Left lung (tissue), 10 donors: ENCODE data around the gene SLC9C1. TPM values are rescaled to one million over a fixed set of nuclear protein-coding genes. Genes with fewer than 3 reads are reported as not detected.

ENCODE experiments used
- ATAC-seq: fragments of 200-7000 bp; cut with Tn5 transposase; one replicate; pipeline ENCODE4 v1.9.1; 2020; ENCODE audit warnings: moderate library complexity
- DNase-seq, 4 donors: peaks; one replicate each; pipeline ENCODE4 v3.0.0-alpha.2; 2013 to 2020
- H3K27ac ChIP-seq, 2 donors: fragments of 200-600 bp; sonication (generic) in 1 of 2; one replicate each; pipeline versions ENCODE4 v1.5.0 to v1.8.0; 2020 to 2021
- H3K27me3 ChIP-seq, 2 donors: fragments of 200-600 bp; sonication (generic) in 1 of 2; one replicate each; pipeline versions ENCODE4 v1.5.0 to v1.8.0; 2020 to 2021
- H3K36me3 ChIP-seq, 2 donors: fragments of 200-600 bp; sonication (generic) in 1 of 2; one replicate each; pipeline versions ENCODE4 v1.5.0 to v1.8.0; 2020 to 2021
- H3K4me1 ChIP-seq, 2 donors: fragments of 200-600 bp; one replicate each; pipeline ENCODE4 v1.8.0; 2021
- H3K4me3 ChIP-seq, 2 donors: fragments of 200-600 bp; sonication (generic) in 1 of 2; one replicate each; pipeline versions ENCODE4 v1.5.0 to v1.8.0; 2020 to 2021; ENCODE audit warnings: mild to moderate bottlenecking in 1 of 2
- H3K9me3 ChIP-seq, 2 donors: fragments of 200-600 bp; sonication (generic) in 1 of 2; one replicate each; pipeline versions ENCODE4 v1.5.0 to v1.8.0; 2020 to 2021
- CTCF ChIP-seq, 2 donors: fragments of 200-600 bp; sonication (generic) in 1 of 2; IDR thresholded peaks; one replicate each; pipeline versions ENCODE4 v1.5.0 to v1.8.0; 2021; ENCODE audit warnings: antibody characterized with exemption in 2 of 2
- intact Hi-C, 2 donors: fragments of 100-400 bp; cut with DNase I; formaldehyde crosslinking; loops; one replicate each; pipeline versions ENCODE4 v1.11.2 to v1.14.2; 2022
- polyA plus RNA-seq, 6 donors: library from polyadenylated mRNA; unstranded; fragments of 120-200 nt; gene quantifications; one replicate each; pipeline ENCODE4 v1.2.1, GENCODE V29; 2013; ENCODE audit not compliant: insufficient read length in 6 of 6
- total RNA-seq, 2 donors: library from RNA; stranded (reverse); fragmentation: NEBNext Ultra II Directional; extraction: Animal tissue kit (Norgen Biotek cat#: 25700); gene quantifications; one replicate each; pipeline ENCODE4 v1.2.1, GENCODE V29; 2021
- donor health status: DM: no; HTN: yes; CAD: no.
- donor health status: DM: no; HTN: no; CAD: no.

Gene SLC9C1
- total and polyA plus RNA-seq, 8 donors = 0.20 to 1.3 (median 0.61) TPM; not detected in 1

- TF ChIP-seq CTCF (IDR thresholded peaks at IDR 0.05) = no peak
- DNase-seq (peak in 1 of 4 donors; percentile 39), ATAC-seq (no peak)
- Histone ChIP-seq H3K9me3 (no peaks in the 10 kb centered on the region), H3K36me3 (no peaks in the 10 kb centered on the region), H3K4me3 (no peak overlapping the region), H3K27ac (peak overlapping the region in 1 of 2 donors; percentile 26), H3K27me3 (no peaks in the 10 kb centered on the region), H3K4me1 (peaks cover 0 to 5% of the 10 kb centered on the region in 2 donors)
- intact Hi-C loops = no loop called here
Measured at GRCh38 chr3:112116748-112117186, 177.2 kb downstream of the SLC9C1 start.

GRCh38 chr3:112115806-112116383 is 178.1 kb downstream of the SLC9C1 start:
- Histone ChIP-seq H3K27ac (no peak overlapping the region), H3K9me3 (no peaks in the 10 kb centered on the region), H3K4me1 (peaks cover 0 to 5% of the 10 kb centered on the region in 2 donors), H3K27me3 (no peaks in the 10 kb centered on the region), H3K4me3 (no peak overlapping the region), H3K36me3 (no peaks in the 10 kb centered on the region)
- DNase-seq (no peak), ATAC-seq (no peak)
- intact Hi-C loops = no loop called here
- TF ChIP-seq CTCF (IDR thresholded peaks at IDR 0.05) = no peak

- ATAC-seq (no peak), DNase-seq (no peak)
- H3K27ac ChIP-seq = no peak overlapping the region
- H3K4me1 ChIP-seq = peaks cover 0 to 5% of the 10 kb centered on the region in 2 donors
- H3K9me3 ChIP-seq = no peaks in the 10 kb centered on the region
- intact Hi-C loops = no loop called here
- no peaks in the 10 kb centered on the region for H3K27me3 ChIP-seq
- H3K4me3 ChIP-seq = no peak overlapping the region
- no peaks in the 10 kb centered on the region for H3K36me3 ChIP-seq
- TF ChIP-seq CTCF (IDR thresholded peaks at IDR 0.05) = no peak
Measured at GRCh38 chr3:112115161-112115739, 178.8 kb downstream of the SLC9C1 start.

- Histone ChIP-seq H3K27me3 (no peaks in the 10 kb centered on the region), H3K27ac (no peak overlapping the region), H3K4me1 (peaks cover 0 to 5% of the 10 kb centered on the region in 2 donors), H3K4me3 (no peak overlapping the region), H3K9me3 (no peaks in the 10 kb centered on the region), H3K36me3 (no peaks in the 10 kb centered on the region)
- DNase-seq (no peak), ATAC-seq (no peak)
- TF ChIP-seq CTCF (IDR thresholded peaks at IDR 0.05) = no peak
- intact Hi-C loops = no loop called here
Measured at GRCh38 chr3:112114576-112115160, 179.3 kb downstream of the SLC9C1 start.

GRCh38 chr3:112111785-112112402 is 182.1 kb downstream of the SLC9C1 start:
- Histone ChIP-seq H3K27me3 (no peaks in the 10 kb centered on the region), H3K4me1 (no peaks in the 10 kb centered on the region), H3K9me3 (no peaks in the 10 kb centered on the region), H3K36me3 (no peaks in the 10 kb centered on the region), H3K4me3 (no peak overlapping the region), H3K27ac (no peak overlapping the region)
- intact Hi-C loops = no loop called here
- peak; percentile 96 for ATAC-seq
- TF ChIP-seq CTCF (IDR thresholded peaks at IDR 0.05) = peak; percentile 53 to 55
- DNase-seq = peak in 1 of 4 donors; percentile 38
